ENCODE measurements around the gene CD28. TPM values are rescaled to one million over a fixed set of nuclear protein-coding genes. Genes with fewer than 3 reads are reported as not detected.
A peak's percentile ranks its signal among the peaks of the same experiment; 100 is the strongest.
"Not testable (repeated sequence)": the region's sequence is repeated elsewhere in the genome, so short reads cannot be mapped to it uniquely, and the experiment has no call there.

CD28 gene
- total RNA-seq, 1 donor from 2014 or later: under 0.01 TPM

- no peak for DNase-seq (ENCODE audit: low read depth in 2 of 2)
Measured at GRCh38 chr2:203744091-203744490, 37.7 kb downstream of the CD28 start.

- no peak for DNase-seq (ENCODE audit: low read depth in 2 of 2)
Measured at GRCh38 chr2:203745267-203745666, 38.8 kb downstream of the CD28 start.

- no peak for DNase-seq (ENCODE audit: low read depth in 2 of 2)
Measured at GRCh38 chr2:203748331-203749126, 42.1 kb downstream of the CD28 start.

- DNase-seq (ENCODE audit: low read depth in 2 of 2): no peak
Measured at GRCh38 chr2:203750346-203751068, 44.1 kb downstream of the CD28 start.

GRCh38 chr2:203751685-203752271 is 45.3 kb downstream of the CD28 start:
- peak in 1 of 2 donors; percentile 6 for DNase-seq (ENCODE audit: low read depth in 2 of 2)

GRCh38 chr2:203756161-203756560 is 49.7 kb downstream of the CD28 start:
- DNase-seq (ENCODE audit: low read depth in 2 of 2): peak in 1 of 2 donors; percentile 3

GRCh38 chr2:203758841-203759689 is 52.6 kb downstream of the CD28 start:
- DNase-seq (ENCODE audit: low read depth in 2 of 2): no peak

GRCh38 chr2:203759690-203760365 is 53.4 kb downstream of the CD28 start:
- DNase-seq (ENCODE audit: low read depth in 2 of 2): no peak

- DNase-seq (ENCODE audit: low read depth in 2 of 2): no peak
Measured at GRCh38 chr2:203761121-203761520, 54.7 kb downstream of the CD28 start.

- DNase-seq (ENCODE audit: low read depth in 2 of 2): no peak
Measured at GRCh38 chr2:203763241-203763937, 57.0 kb downstream of the CD28 start.

GRCh38 chr2:203763938-203764664 is 57.7 kb downstream of the CD28 start:
- DNase-seq (ENCODE audit: low read depth in 2 of 2): no peak

GRCh38 chr2:203772456-203773165 is 66.2 kb downstream of the CD28 start:
- DNase-seq (ENCODE audit: low read depth in 2 of 2): no peak

GRCh38 chr2:203774760-203775159 is 68.3 kb downstream of the CD28 start:
- no peak for DNase-seq (ENCODE audit: low read depth in 2 of 2)

GRCh38 chr2:203775684-203776083 is 69.2 kb downstream of the CD28 start:
- no peak for DNase-seq (ENCODE audit: low read depth in 2 of 2)

- no peak for DNase-seq (ENCODE audit: low read depth in 2 of 2)
Measured at GRCh38 chr2:203777030-203777429, 70.6 kb downstream of the CD28 start.

- DNase-seq (ENCODE audit: low read depth in 2 of 2): not testable (repeated sequence)
Measured at GRCh38 chr2:203779477-203780073, 73.1 kb downstream of the CD28 start.

- no peak for DNase-seq (ENCODE audit: low read depth in 2 of 2)
Measured at GRCh38 chr2:203780231-203780630, 73.8 kb downstream of the CD28 start.

- no peak for DNase-seq (ENCODE audit: low read depth in 2 of 2)
Measured at GRCh38 chr2:203781151-203781550, 74.7 kb downstream of the CD28 start.
